ENCODE measurements around the gene CARD9.

GRCh38 chr9:136324501-136325300, 48.8 kb downstream of the CARD9 start:
- no peak for TF ChIP-seq POLR2A (IDR thresholded peaks at IDR 0.05; ENCODE audit: low read depth, low read length)
- TF ChIP-seq CTCF (conservative IDR thresholded peaks at IDR 0.05; ENCODE audit: low read depth, low read length) = 0 out of 2 replicates have a peak, but pooled peaks have one; percentile 22
- TF ChIP-seq CEBPB (IDR thresholded peaks at IDR 0.05; ENCODE audit: low read depth, low read length) = no peak
- no peak for TF ChIP-seq BHLHE40 (IDR thresholded peaks at IDR 0.05; ENCODE audit: low read depth, low read length)
- no peak for TF ChIP-seq RCOR1 (IDR thresholded peaks at IDR 0.05; ENCODE audit: insufficient replicate concordance, low read length)
- TF ChIP-seq USF2 (IDR thresholded peaks at IDR 0.05; ENCODE audit: low read depth, low read length) = no peak
- TF ChIP-seq CHD1 (IDR thresholded peaks at IDR 0.05; ENCODE audit: low read depth, low read length) = no peak
- no peak for TF ChIP-seq RAD21 (IDR thresholded peaks at IDR 0.05; ENCODE audit: low read length)

Measured in IMR-90 (cell line).